Mesothelial cell of epicardium (in vitro differentiated cells): ENCODE data around the gene ASPDH. TPM values are rescaled to one million over a fixed set of nuclear protein-coding genes. Genes with fewer than 3 reads are reported as not detected.
A peak's percentile ranks its signal among the peaks of the same experiment; 100 is the strongest.

ENCODE experiments used
- DNase-seq, 2 experiments: peaks; one replicate each; pipeline ENCODE4 v3.0.0; 2021; ENCODE audit warnings: low spot score in 2 of 2; ENCODE audit not compliant: unreplicated experiment in 2 of 2
- H3K27ac Mint-ChIP-seq: 2 replicates; pipeline ENCODE4 v1.8.0; 2021; ENCODE audit warnings: mixed read lengths
- H3K27me3 Mint-ChIP-seq: 2 replicates; pipeline ENCODE4 v1.8.0; 2021; ENCODE audit warnings: low read depth, mixed read lengths
- H3K36me3 Mint-ChIP-seq: 2 replicates; pipeline ENCODE4 v1.8.0; 2021; ENCODE audit warnings: mixed read lengths
- H3K4me1 Mint-ChIP-seq: 2 replicates; pipeline ENCODE4 v1.8.0; 2021; ENCODE audit warnings: mixed read lengths
- H3K4me3 Mint-ChIP-seq: 2 replicates; pipeline ENCODE4 v1.8.0; 2021; ENCODE audit warnings: mild to moderate bottlenecking, moderate library complexity, mixed read lengths
- H3K9me3 Mint-ChIP-seq: 2 replicates; pipeline ENCODE4 v1.8.0; 2021; ENCODE audit warnings: mixed read lengths
- CTCF ChIP-seq: fragments of 200-600 bp; sonication (generic); IDR thresholded peaks from one replicate; pipeline ENCODE4 v1.5.0; 2021; ENCODE audit warnings: antibody characterized with exemption; ENCODE audit not compliant: unreplicated experiment
- total RNA-seq: library from RNA; stranded (reverse); gene quantifications from 3 replicates; pipeline ENCODE4 v1.2.1, GENCODE V29; 2021

ASPDH gene
- total RNA-seq, 1 donor from 2014 or later, result not detected

GRCh38 chr19:50511069-50511822 lies 2.5 kb downstream of the ASPDH start, which contains the start of gene JOSD2:
JOSD2 (minus strand) TSS chr19:50511191; CDS start chr19:50510431, 760 bp downstream.
- peak within 1 kb of the TSS; percentile 100 for H3K27ac Mint-ChIP-seq
- H3K9me3 Mint-ChIP-seq, result no peaks in the 10 kb centered on the region
- peaks cover 10% of the 10 kb centered on the region for H3K4me1 Mint-ChIP-seq
- no peaks in the 10 kb centered on the region for H3K27me3 Mint-ChIP-seq
- H3K36me3 Mint-ChIP-seq, result no peaks in the 10 kb centered on the region
- no peak for TF ChIP-seq CTCF
- DNase-seq, result peak; percentile 94 to 97
- H3K4me3 Mint-ChIP-seq, result peak within 1 kb of the TSS; percentile 93

- Mint-ChIP-seq H3K27me3 (no peaks in the 10 kb centered on the region), H3K9me3 (no peaks in the 10 kb centered on the region), H3K4me3 (peak overlapping the region; percentile 93), H3K27ac (peak overlapping the region; percentile 86), H3K4me1 (peaks cover 10% of the 10 kb centered on the region), H3K36me3 (peaks cover under 1% of the 10 kb centered on the region)
- no peak for TF ChIP-seq CTCF
- DNase-seq, result no peak
These were observed 3.0 kb downstream of the ASPDH start for GRCh38 chr19:50510700-50511068.

- no peaks in the 10 kb centered on the region for H3K27me3 Mint-ChIP-seq
- H3K9me3 Mint-ChIP-seq, result no peaks in the 10 kb centered on the region
- peak overlapping the region; percentile 93 for H3K4me3 Mint-ChIP-seq
- H3K36me3 Mint-ChIP-seq, result peaks cover 2% of the 10 kb centered on the region
- no peak for TF ChIP-seq CTCF
- peaks cover 10% of the 10 kb centered on the region for H3K4me1 Mint-ChIP-seq
- DNase-seq, result no peak
- H3K27ac Mint-ChIP-seq, result peak overlapping the region; percentile 86
These were observed 3.5 kb downstream of the ASPDH start for GRCh38 chr19:50510121-50510670.

- Mint-ChIP-seq H3K4me3 (no peak overlapping the region), H3K4me1 (peaks cover 10% of the 10 kb centered on the region), H3K9me3 (no peaks in the 10 kb centered on the region), H3K27ac (peak overlapping the region; percentile 30), H3K36me3 (peaks cover 2% of the 10 kb centered on the region), H3K27me3 (no peaks in the 10 kb centered on the region)
- no peak for DNase-seq
- TF ChIP-seq CTCF, result no peak
These were observed 4.3 kb downstream of the ASPDH start for GRCh38 chr19:50509366-50509765.

- TF ChIP-seq CTCF, result no peak
- peaks cover 2% of the 10 kb centered on the region for H3K36me3 Mint-ChIP-seq
- H3K4me1 Mint-ChIP-seq, result peaks cover 10% of the 10 kb centered on the region
- H3K27me3 Mint-ChIP-seq, result no peaks in the 10 kb centered on the region
- DNase-seq, result no peak
- peak overlapping the region; percentile 22 for H3K4me3 Mint-ChIP-seq
- no peaks in the 10 kb centered on the region for H3K9me3 Mint-ChIP-seq
- peak overlapping the region; percentile 22 for H3K27ac Mint-ChIP-seq
These were observed 4.9 kb downstream of the ASPDH start for GRCh38 chr19:50508843-50509190.
